Umbilical cord (tissue), 2 donors: ENCODE results near the gene DSG2. TPM values are rescaled to one million over a fixed set of nuclear protein-coding genes. Genes with fewer than 3 reads are reported as not detected.
A peak's percentile ranks its signal among the peaks of the same experiment; 100 is the strongest.
"Not testable (repeated sequence)": the region's sequence is repeated elsewhere in the genome, so short reads cannot be mapped to it uniquely, and the experiment has no call there.

Source experiments
- DNase-seq: peaks from one replicate; pipeline ENCODE4 v3.0.0-alpha.2; 2015; ENCODE audit warnings: low spot score
- total RNA-seq: library from RNA; depleted of rRNA; stranded (reverse); fragments of >200 nt; gene quantifications from one replicate; pipeline ENCODE4 v1.2.3, GENCODE V29; 2014; ENCODE audit warnings: low replicate concordance; ENCODE audit not compliant: insufficient read depth

The DSG2 gene
- 48.2 TPM for total RNA-seq

DNA sequence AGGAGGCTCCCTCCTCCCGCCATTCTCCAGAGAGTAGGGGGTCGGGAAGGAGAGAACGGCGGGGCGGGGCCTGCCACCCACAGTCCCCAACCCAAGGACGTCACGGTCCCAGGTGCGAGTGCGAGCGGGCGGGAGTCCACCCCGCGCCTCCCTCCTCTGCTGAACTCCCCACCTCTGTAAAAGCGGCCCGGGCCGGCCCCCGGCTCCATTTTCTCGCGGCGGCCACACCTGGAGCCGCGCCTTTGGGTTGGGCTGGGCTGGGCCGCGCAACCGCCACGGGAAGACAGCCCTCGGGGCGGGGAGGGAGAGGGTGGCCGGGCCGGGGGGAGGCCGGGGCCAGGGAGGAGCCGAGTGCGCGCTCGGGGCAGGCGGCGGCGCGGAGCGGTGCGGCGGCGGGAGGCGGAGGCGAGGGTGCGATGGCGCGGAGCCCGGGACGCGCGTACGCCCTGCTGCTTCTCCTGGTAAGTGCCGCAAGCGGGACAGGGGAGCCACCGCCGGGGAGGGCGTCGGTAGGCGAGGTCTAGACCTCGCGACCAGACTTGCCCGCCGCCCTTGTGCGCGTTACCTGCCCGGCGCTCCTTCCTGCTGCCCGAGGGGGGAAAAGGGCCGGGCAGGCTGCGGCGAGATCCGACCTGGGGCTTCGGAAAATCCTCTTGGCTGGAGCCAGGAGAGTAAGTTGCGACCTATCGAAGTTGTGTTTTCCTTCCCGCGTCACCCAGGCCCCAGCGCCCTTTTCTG is at the start of gene DSG2:
Gene DSG2 (plus strand): TSS at position 342 of the 738 bp plus-strand sequence. CDS start 75 bp downstream, at position 417.
- peak; percentile 85 for DNase-seq

DNA sequence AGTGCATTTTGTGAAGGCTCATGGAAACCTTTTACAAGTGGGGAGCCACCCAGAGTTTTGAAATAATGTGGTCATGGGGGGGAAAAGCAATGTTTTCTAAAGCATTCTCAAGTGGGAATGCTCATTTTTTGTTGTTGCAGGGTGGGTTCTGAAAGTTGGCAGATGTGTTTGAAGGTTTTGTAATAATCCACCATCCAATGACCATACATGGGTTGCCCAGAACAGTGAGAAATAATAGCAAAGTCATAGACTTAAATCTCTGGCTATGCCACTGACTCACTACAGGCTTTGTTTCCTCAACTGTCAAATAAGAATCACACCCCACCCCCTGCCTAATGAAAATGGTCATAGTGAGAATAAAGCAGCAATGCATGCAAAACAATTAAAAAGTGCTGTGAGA is 47.6 kb upstream of the DSG2 start:
- no peak for DNase-seq

DNA sequence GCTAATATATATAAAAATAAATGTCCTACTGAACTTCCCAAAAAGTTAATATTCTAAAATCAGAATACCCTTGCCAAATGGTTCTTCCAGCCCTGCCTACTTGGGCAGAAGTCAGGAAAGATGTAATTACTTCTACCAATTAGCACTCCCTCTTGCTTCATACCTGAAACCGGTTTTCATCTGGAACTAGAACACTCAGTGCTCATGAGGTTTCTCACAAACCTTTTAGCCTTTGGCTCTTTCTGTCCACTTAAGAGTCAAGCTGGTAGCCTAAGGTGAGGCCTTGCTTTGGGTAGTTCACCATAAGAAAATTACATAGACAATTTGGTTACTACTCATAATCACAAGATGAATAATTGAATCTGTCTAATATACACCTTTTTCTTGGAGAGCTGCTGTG is 46.4 kb upstream of the DSG2 start:
- DNase-seq: no peak

DNA sequence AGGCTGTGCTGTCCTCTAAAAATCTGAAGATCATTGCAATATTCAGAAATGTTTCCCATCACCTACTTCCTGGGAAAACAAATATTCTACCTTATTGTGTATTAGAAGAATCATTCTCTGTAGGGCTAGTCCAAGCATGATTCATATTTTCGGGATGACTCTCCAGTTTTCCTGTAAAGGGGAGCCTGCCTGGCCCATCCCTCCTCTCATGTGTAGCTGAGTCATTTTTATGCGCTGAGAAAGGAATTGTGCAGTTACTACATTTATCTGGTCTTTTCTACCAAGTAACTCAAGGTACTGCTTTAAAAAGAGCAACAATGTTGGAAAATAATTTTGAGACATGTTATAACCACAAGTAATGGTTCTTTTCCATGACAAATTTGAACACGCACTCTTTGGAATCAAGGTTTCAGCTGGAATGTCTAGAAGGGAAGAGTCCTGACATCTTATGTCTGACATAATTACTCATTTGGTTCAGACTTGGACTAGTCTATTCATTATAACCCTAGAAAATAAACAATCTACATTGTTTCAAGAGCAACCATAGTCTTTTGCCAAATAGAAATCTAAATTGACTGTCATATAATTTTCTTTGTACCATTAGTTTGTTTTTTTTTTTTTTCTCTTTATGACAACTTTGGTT is 43.8 kb upstream of the DSG2 start:
- DNase-seq: peak; percentile 52

DNA sequence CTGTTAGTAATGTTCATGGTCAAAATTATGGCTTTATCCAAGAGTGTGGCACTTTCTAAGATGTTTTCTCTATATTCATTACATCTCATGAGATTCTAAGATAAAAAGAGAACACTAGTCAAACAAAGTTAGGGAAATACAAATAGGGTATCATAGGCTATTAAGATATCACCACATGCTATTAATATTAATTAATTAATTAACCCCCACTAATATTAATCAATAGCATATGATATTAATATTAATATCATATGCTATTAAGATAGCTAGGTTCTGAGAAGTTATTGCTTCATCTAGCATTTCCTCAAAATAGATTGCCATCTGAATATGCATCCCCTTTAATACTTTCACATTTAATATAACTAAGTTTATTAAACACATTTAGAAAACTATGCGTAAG is 28.3 kb upstream of the DSG2 start:
- no peak for DNase-seq

DNA sequence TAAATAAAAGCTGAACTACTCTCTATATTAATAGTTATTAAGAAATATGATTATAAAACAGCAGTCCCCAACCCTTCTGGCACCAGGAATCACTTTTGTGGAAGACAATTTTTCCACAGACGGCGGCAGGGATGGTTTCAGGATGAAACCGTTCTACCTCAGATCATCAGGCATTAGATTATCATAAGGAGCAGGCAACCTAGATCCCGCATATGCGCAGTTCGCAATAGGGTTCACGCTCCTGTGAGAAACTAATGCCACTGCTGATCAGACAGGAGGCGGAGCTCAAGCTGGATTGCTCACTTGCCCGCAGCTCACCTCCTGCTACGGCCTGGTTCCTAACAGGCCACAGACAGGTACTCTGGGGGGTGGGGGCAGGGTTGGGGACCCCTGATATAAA is 19.3 kb upstream of the DSG2 start:
- DNase-seq: no peak

DNA sequence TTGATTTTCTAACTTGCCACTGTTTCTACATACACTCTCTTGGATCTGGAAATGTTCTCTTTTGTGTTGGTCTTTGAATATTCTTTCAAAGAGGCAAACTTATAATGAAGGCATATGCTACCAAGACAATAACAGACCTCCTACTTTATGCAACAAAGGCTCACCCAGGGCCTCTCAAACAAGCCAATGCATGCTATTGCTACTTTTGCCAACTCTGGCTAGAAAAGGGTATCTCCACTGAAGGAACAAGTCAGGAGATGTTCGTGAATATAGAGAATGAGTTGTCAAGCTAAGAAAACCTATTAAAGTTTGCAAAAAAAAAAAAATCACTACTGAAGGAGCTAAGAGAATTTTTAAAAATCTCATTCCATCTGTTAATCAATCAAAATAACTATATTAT is 15.9 kb upstream of the DSG2 start:
- DNase-seq: no peak

DNA sequence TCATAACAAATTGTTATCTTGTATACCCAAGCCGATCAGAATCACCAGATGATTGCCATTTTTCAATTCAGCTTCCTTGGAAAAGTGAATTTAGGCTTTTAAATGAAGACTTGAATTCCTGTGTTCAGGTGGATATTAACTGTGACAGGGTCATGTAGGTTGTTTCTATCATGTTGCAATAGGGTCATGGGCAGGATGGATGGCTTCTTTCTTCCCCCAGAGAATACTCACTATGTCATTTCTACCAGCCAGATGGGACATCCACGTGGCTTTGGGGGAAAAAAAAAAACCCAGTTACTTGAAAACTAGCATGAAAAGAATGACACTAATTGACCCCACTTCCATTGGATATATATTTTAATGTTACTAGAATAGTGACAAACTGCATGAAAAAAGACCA is 14.6 kb upstream of the DSG2 start:
- DNase-seq: no peak

DNA sequence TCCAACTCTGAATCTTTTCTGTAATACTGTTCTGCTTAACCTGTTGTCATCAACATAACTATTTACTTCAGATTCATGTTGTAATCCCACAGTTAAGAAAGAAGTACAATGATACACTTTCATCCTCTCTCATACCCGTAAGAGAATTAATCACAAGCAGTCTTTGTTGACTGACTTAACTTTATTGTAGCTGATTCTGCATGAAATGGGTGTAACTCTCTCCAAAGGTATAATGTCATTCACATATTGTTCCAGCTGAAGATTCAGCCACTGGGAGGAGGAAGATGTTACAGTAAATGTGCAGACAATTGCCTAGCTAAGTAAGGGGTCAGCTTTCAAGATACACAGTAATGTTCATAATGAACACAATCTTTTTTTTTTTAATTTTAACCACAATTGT is 13.5 kb upstream of the DSG2 start:
- DNase-seq: no peak

DNA sequence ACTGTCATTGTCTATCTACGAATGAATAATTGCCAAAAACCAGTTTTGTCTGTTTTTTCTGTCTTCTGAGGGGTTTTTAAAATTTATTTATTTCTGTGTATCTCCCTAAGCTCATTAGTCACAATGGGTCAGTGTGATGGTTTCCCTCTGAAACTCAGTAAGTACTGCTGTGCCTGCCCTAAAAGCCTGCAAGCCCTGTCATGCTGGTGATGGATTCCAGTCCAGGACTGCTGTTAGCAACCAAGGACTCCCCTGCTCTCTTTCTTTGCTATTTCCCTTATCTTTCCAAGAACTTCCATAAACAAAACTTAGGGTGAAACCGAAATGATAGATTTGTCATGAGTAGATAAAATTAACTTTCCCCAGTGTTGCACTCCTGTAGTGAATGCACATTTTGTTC is 11.8 kb upstream of the DSG2 start:
- DNase-seq: peak; percentile 97

DNA sequence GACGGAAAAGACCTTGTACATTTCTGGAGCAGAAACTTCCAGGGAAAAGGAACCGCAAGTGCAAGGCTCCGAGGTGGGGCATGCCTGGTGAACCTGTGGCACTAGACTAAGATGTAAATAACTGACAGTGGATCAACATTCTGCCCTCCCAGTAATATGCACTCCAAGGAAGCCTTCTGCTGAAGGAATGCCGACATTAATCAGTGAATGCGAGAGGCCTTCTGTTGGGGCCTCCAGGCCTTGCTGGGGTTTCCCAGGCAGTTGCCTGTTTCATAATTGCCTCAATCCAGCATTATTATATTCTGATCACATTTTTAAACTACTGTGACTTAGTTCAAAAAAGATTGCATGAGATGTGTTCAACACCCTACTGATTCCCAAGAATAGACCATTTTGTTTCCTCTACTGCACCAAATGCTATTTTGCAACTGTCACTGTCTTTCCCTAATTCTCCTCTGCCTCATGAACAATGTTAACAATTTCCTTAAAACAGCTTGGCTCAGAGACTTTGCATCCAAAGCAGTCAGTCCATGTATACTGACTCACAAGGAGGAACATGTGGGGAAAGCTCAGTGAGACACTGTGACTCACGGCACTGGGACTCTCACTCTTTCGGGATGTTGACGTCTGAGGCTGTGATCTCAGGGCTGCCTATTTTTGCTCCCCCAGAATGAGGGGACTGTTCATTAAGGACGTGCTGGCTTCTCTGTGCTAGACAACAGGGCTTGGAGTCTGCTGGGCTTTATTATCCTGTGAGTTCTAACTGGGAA is 10.5 kb upstream of the DSG2 start:
- DNase-seq: peak; percentile 89

DNA sequence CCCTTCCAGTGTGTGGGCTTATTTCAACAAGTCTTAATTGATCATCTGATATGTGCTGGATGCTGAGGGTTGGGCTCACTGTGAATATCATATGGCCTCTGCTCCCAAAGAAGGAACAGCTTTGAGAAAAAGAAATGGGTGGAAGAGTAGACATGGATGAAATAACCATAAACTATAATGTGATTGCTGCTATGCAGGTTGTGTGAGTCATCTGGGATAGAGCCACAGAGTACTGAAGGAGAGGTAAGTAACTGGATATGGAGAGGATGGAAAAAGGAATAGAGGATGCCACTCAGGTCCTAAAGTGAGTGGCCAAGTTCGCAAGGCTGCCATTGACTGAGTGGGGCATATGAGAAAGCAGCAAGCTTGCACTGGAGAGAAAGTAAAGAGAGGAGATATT is 8.7 kb upstream of the DSG2 start:
- DNase-seq: no peak

DNA sequence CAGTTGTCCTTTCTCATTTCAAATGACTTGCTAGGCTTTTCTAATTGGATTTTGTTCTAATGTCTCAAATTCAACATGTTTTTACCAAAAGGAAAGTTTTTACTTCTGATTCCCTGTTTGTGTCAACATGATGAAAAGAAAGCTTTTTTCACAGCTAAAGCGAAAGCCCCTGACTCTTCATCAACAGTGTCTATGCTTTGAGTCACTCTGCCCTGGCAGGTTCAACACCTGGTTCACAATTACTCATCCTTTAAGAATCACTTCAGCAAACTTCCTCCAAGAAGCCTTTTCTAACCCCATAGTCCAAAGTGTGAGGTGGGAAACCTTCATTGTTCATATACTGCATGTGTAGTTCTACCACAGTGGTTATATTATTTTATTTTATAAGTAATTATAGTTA is 7.6 kb upstream of the DSG2 start:
- DNase-seq: no peak

DNA sequence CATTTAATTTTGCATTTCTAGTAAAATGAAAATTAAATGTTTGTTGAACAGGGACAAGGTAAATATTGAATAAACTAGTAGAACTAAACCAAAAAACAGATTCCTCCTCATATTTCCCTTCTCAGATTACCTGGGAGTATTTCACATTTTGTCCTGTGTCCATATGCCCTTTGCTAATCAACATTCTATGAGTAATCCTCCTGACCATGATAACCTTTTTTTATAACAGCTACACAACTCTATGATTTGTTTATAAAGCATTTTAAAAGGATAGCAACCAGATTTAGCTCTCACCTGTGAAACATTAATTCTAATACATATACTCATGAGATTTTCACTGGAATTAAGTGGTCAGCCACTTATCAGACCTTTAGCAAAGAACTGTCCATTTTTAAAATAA is 7.1 kb upstream of the DSG2 start:
- no peak for DNase-seq

DNA sequence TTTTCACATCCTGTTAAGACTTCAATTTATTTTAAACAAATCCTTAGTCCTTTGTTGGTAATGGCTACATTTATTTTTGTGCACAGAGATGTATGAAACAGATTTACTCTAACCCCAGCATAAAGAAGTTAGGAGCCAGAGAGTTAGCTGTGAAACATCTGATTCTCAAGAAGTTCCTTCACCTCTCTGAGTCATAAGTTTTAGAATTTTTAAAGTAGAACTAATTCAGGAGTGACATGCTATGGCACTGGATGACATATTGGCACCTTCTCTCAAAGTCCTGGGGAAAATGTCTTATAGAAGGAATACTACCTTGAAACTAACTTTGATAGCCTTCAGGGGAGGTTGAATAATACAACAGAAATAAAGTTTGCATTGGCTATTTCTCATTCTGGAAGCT is 6.4 kb upstream of the DSG2 start:
- DNase-seq: no peak

DNA sequence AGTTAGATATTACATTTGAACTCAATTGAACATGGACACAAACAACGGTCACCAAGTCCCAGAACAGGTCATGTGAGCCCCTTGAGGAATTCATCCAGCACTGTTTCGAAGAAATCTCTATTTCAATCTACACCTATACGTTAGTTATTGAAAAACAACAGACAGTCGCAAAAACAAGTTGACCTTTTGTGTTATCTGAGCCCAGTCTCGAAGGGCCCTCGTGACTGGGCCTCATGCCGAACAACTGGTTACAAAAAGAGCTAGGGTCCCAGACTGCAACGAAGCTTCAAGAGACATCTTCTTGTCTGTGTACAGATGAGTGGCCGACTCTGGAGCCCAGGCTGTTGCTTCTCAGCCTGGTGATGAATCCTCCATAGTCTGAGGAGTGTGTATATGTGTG is 5.3 kb upstream of the DSG2 start:
- no peak for DNase-seq

DNA sequence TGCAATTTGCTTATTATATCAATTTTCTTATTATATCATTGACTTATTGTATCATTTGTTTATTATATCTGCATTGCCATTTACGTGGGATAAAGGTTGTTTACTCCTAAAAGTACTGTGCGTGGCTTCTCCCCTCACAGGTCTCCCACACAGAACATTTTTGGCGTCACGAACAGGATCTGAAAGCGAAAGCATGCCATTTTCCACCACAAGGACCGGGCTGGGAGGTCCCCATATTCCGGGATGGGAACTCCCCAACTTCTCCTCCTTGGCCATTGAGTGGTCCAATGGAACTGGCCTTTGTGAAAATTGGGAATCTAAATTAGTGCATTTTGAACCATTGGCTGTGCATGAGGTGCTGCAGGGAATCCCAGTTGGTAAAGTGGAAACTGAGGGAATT is 4.8 kb upstream of the DSG2 start:
- DNase-seq: no peak

DNA sequence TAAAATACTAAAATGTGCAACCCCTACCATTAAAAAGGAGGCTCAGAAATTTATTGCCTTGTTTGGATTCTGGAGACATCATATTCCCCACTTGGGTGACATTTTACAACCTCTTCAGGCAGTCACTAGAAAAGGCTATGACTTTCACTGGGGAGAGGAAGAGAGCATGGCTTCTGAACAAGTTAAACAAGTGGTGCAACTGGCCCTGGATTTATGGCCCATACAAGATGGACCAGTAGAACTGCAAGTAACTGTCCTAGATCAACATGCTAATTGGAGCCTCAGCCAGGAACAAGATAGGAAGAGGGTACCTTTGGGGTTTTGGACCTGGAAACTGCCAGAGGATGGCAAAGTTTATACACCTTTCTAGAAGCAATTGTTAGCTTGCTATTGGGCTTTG is 4.0 kb upstream of the DSG2 start:
- no peak for DNase-seq

DNA sequence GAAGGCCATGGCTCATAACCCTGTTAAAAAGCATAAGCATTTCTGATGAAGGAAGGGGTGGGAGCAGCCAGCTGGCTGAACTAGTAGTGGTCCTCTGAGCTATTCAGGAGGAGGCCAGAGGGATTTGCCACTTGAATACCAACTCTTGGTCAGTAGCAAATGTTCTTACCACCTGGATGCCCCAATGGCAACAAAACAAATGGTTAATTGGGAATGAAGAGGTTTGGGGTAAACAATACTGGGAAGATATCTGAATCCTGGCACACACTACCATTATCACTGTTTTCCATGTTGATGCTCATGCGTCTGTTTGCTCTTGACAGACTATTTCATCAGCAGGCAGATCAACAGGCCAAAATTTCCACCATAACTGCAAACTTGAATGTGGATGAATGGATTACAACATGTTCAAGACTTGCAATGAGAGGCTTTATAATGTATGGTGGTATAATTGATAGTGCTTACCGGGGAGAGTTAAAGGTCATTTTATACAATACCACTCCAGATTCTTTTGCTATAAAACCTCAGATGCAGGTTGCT is 3.2 kb upstream of the DSG2 start:
- not testable (repeated sequence) for DNase-seq

DNA sequence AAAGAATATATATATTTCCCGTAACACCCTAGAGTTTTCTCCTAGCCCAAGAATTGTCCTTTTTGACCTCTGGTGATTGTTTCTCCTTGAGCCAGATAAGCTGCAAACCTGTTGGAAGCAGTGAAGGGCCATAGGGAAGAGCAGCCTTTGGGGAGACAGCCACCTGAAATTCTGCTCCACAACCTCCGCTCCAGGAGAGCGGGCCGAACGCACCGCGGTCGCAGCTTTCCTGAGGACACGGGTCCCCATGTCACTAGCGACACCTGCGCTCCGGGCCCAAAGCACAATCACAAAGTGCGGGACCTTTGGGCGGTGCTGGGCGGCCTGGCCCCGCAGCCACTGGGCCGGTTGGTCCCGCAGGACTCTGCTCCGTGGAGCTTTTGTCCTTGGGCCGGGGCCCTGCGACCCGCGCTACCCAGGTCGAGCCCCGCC is 557 bp upstream of the DSG2 start:
- no peak for DNase-seq

DNA sequence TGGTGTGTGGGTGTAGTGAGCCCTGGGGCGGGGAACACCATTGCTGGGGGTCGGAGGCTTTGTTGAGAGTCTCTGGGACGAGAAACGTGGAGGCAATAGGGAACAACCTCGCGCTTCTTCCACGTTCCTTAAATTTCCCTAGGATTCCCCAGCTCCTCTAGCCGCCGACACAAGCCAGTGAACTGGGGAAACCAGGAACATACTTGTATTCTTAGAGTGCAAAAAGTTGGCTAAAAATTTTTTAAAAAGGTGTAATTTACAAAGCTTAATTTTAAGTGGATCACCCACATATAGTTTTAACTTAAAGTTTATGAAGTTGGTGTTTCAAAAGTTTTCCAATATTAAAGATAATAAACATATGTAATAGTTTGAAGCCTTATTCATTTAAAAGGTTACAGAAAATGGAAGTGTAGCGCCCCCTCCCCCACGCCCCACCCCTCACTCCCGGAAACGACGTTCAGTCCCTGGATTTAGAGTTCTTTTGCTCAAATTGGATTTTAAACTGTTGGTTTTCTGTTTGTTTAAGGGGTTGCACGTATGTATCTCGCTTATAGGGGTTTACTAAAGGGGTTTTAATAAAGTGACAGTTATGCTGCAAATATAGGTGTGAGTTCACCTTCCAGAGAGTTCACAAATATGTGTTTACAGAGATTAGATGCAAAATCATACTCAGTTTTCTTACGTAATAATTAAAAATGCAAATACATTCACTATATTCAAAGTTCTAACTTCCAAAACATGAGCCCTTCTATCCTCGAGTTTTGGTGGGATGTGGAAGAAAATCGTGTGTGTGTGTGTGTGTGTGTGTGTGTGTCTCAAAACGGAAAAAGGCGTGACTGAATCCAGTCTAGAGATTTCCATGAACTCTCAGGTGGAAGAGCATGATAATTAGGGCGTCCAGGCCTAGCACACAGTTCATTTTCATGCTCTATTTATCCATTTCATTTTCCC is 872 bp downstream of the DSG2 start:
- peak; percentile 38 for DNase-seq
